Central memory CD4-positive, alpha-beta T cell (primary cell): ENCODE results near the gene MSRB2.
A peak's percentile ranks its signal among the peaks of the same experiment; 100 is the strongest.
"Not testable (repeated sequence)": the region's sequence is repeated elsewhere in the genome, so short reads cannot be mapped to it uniquely, and the experiment has no call there.

Source experiments
- DNase-seq: peaks from one replicate; pipeline ENCODE4 v3.0.0; 2022
- total RNA-seq, 3 experiments: gene quantifications; one replicate each; lab custom pipeline; 2026; lab: John Stamatoyannopoulos, UW

MSRB2 gene
- 0.74 to 4.7 (median 3.1) reads per million in 3 experiments for total RNA-seq

- DNase-seq: peak; percentile 58
Measured at GRCh38 chr10:23095404-23095965, at the start of gene MSRB2. Gene MSRB2, plus strand, starts transcription at chr10:23095579. Its CDS starts 30 bp downstream, at chr10:23095609.

DNA sequence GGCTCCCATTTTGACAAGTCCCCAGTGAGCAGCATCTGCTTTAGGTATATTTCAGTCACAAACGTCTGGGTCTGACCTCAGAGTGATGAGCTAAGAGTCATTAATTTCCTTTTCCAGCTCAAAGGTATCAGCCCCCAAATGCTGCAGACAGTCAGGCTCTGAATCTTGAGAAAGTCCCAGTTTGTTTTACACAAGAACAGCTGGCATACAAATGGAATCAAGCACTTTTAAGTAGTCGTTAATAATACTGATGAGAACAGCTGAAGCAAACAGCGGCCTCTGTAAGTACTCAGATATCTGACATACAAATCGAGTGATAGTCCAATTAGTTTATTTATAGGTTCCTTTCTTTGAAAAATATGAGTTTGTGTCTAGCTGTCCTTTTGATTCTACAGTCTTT is 49.4 kb upstream of the MSRB2 start:
- no peak for DNase-seq

DNA sequence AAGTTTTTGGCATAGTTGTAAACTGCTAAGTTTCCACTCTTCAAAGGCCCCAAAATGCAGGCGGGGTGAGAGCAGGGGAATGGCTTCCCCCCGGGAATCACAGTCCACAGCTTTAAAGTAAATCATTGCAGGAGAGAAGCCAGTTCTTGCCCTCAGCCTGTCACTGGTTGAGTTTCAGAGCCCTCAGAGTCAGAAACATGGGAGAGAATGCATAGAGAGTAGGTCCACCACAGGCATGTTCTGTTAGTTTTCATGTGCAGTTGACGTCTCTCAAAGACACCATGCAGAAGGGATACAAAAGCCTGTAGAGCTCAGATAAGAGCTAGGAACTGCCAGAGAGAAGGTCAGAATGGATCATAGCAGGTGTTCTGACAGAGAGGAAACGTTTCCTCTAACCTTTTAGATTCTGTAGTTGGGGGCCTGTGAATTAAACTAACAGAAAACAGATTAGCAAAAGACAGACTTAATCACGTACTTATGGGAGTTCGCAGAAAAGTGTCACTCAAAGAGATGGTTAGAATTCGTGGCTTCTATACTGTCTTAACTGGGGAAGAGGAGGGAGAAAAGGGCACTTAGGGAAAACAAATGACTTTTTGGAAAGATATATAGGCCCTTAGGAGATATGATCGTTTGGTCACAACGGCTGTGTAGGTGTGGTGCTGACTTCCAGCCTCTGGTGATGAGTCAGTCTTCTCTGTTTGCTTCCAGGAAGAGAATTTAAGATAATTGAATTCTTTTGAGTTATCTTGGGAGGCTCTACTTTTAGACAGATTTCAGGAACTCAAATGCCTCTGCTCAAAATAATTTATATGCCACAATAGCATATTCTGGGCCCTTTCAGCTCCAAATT is 48.0 kb upstream of the MSRB2 start:
- no peak for DNase-seq

GRCh38 chr10:23048191-23048590 is 47.2 kb upstream of the MSRB2 start:
- DNase-seq: no peak

GRCh38 chr10:23051278-23051677 is 44.1 kb upstream of the MSRB2 start:
- no peak for DNase-seq

DNA sequence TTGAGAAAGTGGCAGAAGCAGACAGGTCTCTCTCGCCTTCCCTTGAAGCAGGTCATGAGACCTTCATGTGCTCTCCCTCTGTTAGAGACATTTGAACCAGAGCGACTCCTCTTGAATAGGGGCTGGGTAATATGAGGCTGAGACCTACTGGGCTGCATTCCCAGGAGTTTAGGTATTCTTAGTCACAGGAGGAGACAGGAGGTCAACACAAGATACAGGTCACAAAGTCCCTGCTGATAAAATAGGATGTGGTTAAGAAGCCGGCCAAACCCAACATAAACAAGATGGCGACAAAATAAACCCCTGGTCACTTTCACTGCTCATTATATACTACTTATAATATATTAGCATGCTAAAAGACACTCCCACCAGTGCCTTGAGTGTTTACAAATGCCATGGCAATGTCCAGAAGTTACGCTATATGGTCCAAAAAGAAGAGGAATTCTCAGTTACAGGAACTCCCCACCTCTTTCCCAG is 43.5 kb upstream of the MSRB2 start:
- DNase-seq: no peak

GRCh38 chr10:23053036-23053435 is 42.3 kb upstream of the MSRB2 start:
- no peak for DNase-seq

DNA sequence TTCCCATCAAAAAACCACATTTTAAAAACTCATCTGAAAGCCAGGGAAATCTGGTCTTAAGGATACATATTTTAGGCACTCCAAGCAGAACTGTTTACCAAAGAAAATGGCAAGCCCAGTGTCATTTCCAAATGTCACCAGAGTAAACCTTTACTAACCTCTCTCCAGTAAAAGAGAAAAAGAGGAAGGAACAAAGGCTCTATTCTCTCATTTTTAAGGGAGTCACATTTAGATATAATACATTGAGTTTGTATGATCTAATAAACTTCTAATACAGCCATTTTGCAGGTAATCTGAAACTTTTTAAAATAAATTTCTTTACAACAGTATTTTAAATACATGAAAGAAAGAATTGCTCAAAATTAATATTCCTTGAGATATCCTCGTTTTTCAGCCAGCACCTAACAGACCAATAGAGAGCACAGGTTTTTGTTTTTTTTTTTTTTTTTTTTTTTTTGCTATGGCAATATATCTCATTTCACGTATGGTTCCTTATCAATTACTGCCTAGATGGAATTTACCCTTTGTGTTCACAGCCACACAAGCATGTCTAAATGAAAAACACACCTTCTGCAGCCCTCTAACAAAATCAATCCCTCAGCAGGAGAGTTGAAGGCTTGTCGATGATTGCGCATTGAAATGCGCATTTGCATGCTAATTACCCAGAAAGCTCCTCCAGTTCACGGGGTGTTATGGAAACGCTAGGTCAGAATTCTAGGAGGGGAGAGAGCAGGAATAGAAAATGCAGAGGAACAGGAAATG is 39.8 kb upstream of the MSRB2 start:
- DNase-seq: no peak

GRCh38 chr10:23056186-23056579 is 39.2 kb upstream of the MSRB2 start:
- DNase-seq: no peak

DNA sequence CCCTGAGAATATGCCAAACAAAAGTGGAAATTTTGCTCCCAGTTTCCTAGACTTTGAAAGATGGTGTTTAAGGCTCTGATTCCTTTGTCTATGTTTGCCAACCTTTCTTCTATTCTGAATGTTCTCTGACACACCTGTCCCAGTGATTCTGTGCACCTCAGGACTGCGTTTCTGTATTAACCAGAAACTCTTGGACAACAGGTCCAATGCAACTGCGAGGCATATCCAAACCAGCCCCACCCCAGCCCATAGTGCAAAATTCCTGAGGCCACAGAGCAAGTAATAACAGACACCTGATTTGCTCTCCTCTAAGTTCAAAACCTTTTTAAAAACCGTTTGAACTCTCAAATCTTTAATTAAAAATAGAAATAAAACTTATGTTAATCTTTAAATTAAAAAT is 37.0 kb upstream of the MSRB2 start:
- no peak for DNase-seq

DNA sequence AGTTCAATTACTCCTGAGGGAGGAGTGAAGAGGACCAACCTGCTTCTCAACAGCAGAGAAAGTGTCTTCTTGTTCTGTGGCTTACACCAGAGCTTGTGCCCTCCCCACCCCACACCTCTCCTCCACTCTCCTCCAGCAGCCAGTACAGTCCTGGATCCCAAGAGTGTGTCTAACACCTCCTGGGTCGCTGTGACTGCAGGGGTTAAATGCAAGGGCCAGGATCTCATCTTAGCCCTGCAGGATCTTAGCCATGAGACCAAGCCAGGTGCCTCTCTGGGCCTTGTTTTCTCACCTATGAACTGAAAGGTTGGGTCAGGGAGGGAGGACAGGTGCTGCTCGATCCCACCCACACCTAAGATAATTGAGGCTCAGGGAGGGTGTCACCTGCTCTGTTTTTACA is 34.5 kb upstream of the MSRB2 start:
- no peak for DNase-seq

- DNase-seq: no peak
Measured at GRCh38 chr10:23063045-23063972, 32.1 kb upstream of the MSRB2 start.

- DNase-seq: no peak
Measured at GRCh38 chr10:23063973-23064812, 31.2 kb upstream of the MSRB2 start.

DNA sequence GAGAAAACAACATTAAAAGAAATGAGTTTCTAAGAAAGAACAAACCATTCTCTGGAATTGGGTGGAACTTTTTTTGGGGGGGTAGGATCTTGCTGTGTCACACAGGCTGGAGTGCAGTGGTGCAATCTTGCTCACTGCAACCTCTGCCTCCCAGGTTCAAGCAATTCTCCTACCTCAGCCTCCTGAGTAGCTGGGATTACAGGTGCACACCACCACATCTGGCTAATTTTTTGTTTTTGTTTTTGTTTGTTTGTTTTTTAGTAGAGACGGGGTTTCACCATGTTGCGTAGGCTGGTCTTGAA is 30.6 kb upstream of the MSRB2 start:
- DNase-seq: not testable (repeated sequence)

DNA sequence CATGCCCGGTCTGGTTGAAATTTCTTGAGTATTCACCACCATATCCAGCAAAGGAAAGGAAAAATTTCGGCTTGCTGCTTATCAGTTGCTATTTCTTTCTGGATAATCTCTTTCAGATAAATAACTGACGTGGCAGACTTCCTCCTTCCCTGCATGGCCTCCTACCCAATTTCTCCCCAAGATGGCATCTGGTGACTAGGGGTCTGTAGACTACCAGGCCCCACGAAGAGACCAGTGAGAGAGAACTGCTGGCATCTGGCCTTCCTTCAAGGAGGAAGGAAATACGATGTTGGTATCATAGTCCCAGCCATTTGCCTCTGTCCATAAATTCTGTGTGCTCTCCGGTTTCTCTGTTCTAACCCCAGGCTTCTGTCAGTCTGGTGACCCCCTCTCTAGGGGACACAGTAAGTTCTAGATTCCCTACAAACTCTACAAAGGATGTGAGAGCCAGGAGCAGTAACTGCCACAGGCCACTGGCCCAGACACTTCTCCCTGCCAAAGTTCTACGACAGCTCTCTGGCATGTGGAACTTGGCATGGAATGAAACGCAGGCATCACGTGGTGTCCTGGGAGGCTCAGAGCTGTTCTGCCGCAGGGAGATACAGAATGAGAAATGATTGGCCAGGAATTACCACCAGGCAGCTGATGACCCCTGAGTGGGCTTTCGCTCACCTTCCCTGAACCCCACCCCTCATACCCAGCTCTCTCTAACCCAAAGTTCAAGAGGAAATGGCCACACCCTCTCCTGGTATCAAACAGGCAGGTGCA is 30.0 kb upstream of the MSRB2 start:
- DNase-seq: no peak

DNA sequence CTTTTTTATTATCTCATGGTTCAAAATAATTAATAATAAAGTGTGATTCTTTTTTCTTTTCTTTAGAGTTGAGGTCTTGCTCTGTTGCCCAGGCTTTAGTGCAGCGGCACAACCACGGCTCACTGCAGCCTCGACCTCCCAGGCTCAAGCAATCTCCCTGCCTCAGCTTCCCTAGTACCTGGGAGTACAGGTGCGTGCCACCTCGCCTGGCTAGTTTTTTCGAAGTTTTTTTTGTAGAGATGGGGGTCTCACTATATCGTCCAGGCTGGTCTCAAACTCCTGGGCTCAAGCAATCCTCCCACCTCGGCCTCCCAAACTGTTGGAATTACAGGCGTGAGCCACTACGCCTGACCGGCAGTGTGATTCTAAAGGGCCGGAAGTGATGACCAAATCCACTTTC is 28.0 kb upstream of the MSRB2 start:
- DNase-seq: no peak

GRCh38 chr10:23067939-23068775 is 27.2 kb upstream of the MSRB2 start:
- peak; percentile 42 for DNase-seq

GRCh38 chr10:23069019-23069815 is 26.2 kb upstream of the MSRB2 start:
- DNase-seq: no peak
